HL-60 (cell line): ENCODE results near the gene BUB1.

Experiments used
- GABPA ChIP-seq: IDR thresholded peaks from 2 replicates; pipeline ENCODE4 v1.6.1; 2012; ENCODE audit warnings: low read depth
- POLR2AphosphoS5 ChIP-seq: IDR thresholded peaks from 2 replicates; pipeline ENCODE4 v1.6.1; 2012; ENCODE audit warnings: low read depth
- TF ChIP-seq, protein P1 (sequence below): IDR thresholded peaks from 2 replicates; pipeline ENCODE4 v1.6.1; 2012; ENCODE audit warnings: low read depth; ENCODE audit not compliant: insufficient replicate concordance
- TF ChIP-seq, protein P2 (sequence below): IDR thresholded peaks from one replicate; pipeline ENCODE4 v1.5.1; 2011; ENCODE audit warnings: low read length, control low read depth, inconsistent platforms; ENCODE audit not compliant: insufficient read depth

GRCh38 chr2:110638004-110638403 lies 39.9 kb downstream of the BUB1 start:
- TF ChIP-seq, protein P1, sequence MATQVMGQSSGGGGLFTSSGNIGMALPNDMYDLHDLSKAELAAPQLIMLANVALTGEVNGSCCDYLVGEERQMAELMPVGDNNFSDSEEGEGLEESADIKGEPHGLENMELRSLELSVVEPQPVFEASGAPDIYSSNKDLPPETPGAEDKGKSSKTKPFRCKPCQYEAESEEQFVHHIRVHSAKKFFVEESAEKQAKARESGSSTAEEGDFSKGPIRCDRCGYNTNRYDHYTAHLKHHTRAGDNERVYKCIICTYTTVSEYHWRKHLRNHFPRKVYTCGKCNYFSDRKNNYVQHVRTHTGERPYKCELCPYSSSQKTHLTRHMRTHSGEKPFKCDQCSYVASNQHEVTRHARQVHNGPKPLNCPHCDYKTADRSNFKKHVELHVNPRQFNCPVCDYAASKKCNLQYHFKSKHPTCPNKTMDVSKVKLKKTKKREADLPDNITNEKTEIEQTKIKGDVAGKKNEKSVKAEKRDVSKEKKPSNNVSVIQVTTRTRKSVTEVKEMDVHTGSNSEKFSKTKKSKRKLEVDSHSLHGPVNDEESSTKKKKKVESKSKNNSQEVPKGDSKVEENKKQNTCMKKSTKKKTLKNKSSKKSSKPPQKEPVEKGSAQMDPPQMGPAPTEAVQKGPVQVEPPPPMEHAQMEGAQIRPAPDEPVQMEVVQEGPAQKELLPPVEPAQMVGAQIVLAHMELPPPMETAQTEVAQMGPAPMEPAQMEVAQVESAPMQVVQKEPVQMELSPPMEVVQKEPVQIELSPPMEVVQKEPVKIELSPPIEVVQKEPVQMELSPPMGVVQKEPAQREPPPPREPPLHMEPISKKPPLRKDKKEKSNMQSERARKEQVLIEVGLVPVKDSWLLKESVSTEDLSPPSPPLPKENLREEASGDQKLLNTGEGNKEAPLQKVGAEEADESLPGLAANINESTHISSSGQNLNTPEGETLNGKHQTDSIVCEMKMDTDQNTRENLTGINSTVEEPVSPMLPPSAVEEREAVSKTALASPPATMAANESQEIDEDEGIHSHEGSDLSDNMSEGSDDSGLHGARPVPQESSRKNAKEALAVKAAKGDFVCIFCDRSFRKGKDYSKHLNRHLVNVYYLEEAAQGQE = no peak
- TF ChIP-seq, protein P2, sequence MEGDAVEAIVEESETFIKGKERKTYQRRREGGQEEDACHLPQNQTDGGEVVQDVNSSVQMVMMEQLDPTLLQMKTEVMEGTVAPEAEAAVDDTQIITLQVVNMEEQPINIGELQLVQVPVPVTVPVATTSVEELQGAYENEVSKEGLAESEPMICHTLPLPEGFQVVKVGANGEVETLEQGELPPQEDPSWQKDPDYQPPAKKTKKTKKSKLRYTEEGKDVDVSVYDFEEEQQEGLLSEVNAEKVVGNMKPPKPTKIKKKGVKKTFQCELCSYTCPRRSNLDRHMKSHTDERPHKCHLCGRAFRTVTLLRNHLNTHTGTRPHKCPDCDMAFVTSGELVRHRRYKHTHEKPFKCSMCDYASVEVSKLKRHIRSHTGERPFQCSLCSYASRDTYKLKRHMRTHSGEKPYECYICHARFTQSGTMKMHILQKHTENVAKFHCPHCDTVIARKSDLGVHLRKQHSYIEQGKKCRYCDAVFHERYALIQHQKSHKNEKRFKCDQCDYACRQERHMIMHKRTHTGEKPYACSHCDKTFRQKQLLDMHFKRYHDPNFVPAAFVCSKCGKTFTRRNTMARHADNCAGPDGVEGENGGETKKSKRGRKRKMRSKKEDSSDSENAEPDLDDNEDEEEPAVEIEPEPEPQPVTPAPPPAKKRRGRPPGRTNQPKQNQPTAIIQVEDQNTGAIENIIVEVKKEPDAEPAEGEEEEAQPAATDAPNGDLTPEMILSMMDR = no peak
- TF ChIP-seq POLR2AphosphoS5 (no peak), GABPA (no peak)
